Activated CD8-positive, alpha-beta memory T cell treated with anti-CD3 and anti-CD28 coated beads for 24 hours (primary cell): Measurements from ENCODE around the gene CSTB.

Experiments used
- DNase-seq: peaks from one replicate; pipeline ENCODE4 v3.0.0-alpha.2; 2020

The CSTB gene

DNA sequence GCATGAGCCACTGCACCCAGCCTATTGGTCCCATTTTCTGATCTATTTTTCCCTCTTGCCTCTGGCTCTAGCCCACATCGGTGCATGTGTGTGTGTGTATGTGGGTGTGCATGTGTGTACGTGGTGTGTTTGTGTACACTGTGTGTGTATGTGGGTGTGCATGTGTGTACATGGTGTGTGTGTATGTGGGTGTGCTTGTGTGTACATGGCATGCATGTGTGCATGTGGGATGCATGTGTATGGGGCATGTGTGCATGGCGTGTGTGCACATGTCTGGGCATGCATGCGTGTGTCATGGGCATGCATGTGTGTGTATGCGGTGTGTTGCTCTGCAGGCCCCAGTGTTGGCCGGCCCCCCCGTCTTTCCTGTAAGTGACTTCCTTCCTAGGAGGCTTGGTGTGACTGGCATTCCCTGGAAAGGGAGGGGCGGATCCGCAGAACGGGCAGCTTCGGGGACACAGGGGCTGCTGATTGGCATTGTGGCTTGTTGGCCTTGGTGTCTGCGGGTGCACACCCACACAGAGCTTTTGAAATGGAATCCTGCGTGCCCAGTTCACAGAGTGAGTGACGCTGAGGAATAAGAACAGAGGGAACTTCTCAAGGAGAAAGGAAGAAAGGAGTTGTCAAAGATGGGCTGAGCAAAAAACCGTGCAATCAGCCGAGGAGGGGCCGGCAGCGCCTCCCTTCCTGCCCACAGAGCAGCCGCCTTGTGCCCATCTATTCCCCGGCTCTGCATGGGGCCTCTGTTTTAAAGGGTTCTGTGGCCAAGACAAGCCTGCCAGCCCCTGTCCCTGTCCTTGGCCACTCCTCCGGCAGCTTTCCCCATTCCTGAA lies 49.2 kb downstream of the CSTB start:
- DNase-seq: no peak
